Right lobe of liver (tissue), 4 donors: ENCODE results near the gene ALDH1L1.

Experiments
- POLR2A ChIP-seq: fragments of 450-650 bp; IDR thresholded peaks from one replicate; pipeline ENCODE4 v1.6.1; 2017; ENCODE audit warnings: antibody characterized with exemption, mild to moderate bottlenecking
- TF ChIP-seq, protein P1 (sequence below), 4 donors: fragments of 200-600 bp in 3 of 4; fragments of 450-650 bp in 1 of 4; IDR thresholded peaks; one replicate each; pipeline versions ENCODE4 v1.5.1 to v1.8.0; 2016 to 2022; ENCODE audit warnings: antibody characterized with exemption in 4 of 4, mild to moderate bottlenecking in 2 of 4
- donor health status: DM: no; HTN: no; CAD: no.
- donor health status: DM: no; HTN: no; CAD: no.
- donor health status: DM: no; HTN: yes; CAD: no.

DNA sequence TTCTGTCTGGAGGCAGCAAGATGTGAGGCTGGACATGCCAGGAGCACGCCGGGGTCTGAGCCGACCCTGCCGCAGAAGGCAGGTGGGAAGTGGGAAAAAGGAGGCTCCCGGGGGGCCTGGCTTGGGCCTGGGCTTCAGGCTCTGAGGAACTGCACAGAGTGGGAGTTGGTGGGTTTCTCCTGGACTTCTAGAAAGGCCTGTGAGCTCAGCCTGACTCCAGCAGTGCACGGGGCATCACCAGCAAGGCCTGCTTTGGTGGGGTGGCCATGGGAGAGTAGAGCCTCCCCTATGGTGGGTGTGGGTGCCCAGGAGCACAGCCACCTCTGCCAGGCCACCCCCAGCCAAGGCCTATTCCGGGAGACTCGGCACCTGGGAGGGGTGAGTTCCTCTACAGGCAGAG, 78.4 kb downstream of the ALDH1L1 start:
- TF ChIP-seq, protein P1, sequence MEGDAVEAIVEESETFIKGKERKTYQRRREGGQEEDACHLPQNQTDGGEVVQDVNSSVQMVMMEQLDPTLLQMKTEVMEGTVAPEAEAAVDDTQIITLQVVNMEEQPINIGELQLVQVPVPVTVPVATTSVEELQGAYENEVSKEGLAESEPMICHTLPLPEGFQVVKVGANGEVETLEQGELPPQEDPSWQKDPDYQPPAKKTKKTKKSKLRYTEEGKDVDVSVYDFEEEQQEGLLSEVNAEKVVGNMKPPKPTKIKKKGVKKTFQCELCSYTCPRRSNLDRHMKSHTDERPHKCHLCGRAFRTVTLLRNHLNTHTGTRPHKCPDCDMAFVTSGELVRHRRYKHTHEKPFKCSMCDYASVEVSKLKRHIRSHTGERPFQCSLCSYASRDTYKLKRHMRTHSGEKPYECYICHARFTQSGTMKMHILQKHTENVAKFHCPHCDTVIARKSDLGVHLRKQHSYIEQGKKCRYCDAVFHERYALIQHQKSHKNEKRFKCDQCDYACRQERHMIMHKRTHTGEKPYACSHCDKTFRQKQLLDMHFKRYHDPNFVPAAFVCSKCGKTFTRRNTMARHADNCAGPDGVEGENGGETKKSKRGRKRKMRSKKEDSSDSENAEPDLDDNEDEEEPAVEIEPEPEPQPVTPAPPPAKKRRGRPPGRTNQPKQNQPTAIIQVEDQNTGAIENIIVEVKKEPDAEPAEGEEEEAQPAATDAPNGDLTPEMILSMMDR (IDR thresholded peaks at IDR 0.05), result no peak
- TF ChIP-seq POLR2A, result no peak
